GM20000 (cell line): ENCODE results near the gene CSF3.

ENCODE experiments used
- DNase-seq: peaks from one replicate; pipeline ENCODE4 v3.0.0; 2012; ENCODE audit warnings: low spot score
- CTCF ChIP-seq: IDR thresholded peaks from 2 replicates; pipeline ENCODE4 v1.5.1; 2012; ENCODE audit warnings: mild to moderate bottlenecking, control low read depth; ENCODE audit errors: extremely low read depth, missing control alignments

Gene CSF3

GRCh38 chr17:40026816-40027613 is 11.8 kb downstream of the CSF3 start:
- DNase-seq = peak; percentile 89
- TF ChIP-seq CTCF = peak; percentile 89

- TF ChIP-seq CTCF = no peak
Observed at GRCh38 chr17:40027614-40028012, 12.4 kb downstream of the CSF3 start.

GRCh38 chr17:40028595-40028994 is 13.4 kb downstream of the CSF3 start:
- TF ChIP-seq CTCF = no peak
- DNase-seq = no peak

More at GRCh38 chr17:40027614-40028012, 12.4 kb downstream of the CSF3 start:
- DNase-seq = no peak

- DNase-seq = no peak
- no peak for TF ChIP-seq CTCF
Observed at GRCh38 chr17:40031706-40032105, 16.5 kb downstream of the CSF3 start.

- TF ChIP-seq CTCF = no peak
- DNase-seq = no peak
Observed at GRCh38 chr17:40032322-40033320, 17.4 kb downstream of the CSF3 start.

- TF ChIP-seq CTCF = no peak
- no peak for DNase-seq
Observed at GRCh38 chr17:40033339-40033738, 18.1 kb downstream of the CSF3 start.
